Mesendoderm (in vitro differentiated cells): Measurements from ENCODE around the gene CAPZB.

Source experiments
- DNase-seq: peaks from one replicate; pipeline ENCODE4 v3.0.0; 2013
- H2AK5ac ChIP-seq: 2 replicates; pipeline ENCODE4 v1.6.1; 2013; ENCODE audit warnings: low read length, inconsistent platforms
- H2BK120ac ChIP-seq: 2 replicates; pipeline ENCODE4 v1.6.1; 2013; ENCODE audit warnings: low read depth, mild to moderate bottlenecking, low read length, moderate library complexity, mixed read lengths
- H2BK15ac ChIP-seq: replicated peaks from 2 replicates; pipeline ENCODE4 v1.6.1; 2013; ENCODE audit warnings: low read depth, mild to moderate bottlenecking, moderate library complexity
- H2BK5ac ChIP-seq: 2 replicates; pipeline ENCODE4 v1.6.1; 2013; ENCODE audit warnings: low read length, inconsistent platforms
- H3K18ac ChIP-seq: 2 replicates; pipeline ENCODE4 v1.6.1; 2013; ENCODE audit warnings: mild to moderate bottlenecking, low read length, mixed read lengths
- H3K23ac ChIP-seq: one replicate; pipeline ENCODE4 v1.6.1; 2013; ENCODE audit warnings: low read length
- H3K27ac ChIP-seq: 2 replicates; pipeline ENCODE4 v1.5.1; 2013; ENCODE audit warnings: low read depth, mild to moderate bottlenecking, inconsistent platforms, low read length, moderate library complexity
- H3K27me3 ChIP-seq: 2 replicates; pipeline ENCODE4 v1.6.1; 2013; ENCODE audit warnings: low read length, control low read depth, mild to moderate bottlenecking, inconsistent platforms; ENCODE audit not compliant: insufficient read depth, poor library complexity
- H3K36me3 ChIP-seq: 2 replicates; pipeline ENCODE4 v1.6.1; 2013; ENCODE audit warnings: low read length, inconsistent platforms; ENCODE audit not compliant: control insufficient read depth, insufficient read depth
- H3K4ac ChIP-seq: one replicate; pipeline ENCODE4 v1.6.1; 2013; ENCODE audit warnings: low read depth, mild to moderate bottlenecking, low read length, moderate library complexity
- H3K4me1 ChIP-seq: 2 replicates; pipeline ENCODE4 v1.6.1; 2013; ENCODE audit warnings: low read depth, low read length, inconsistent platforms; ENCODE audit not compliant: control insufficient read depth
- H3K4me2 ChIP-seq: 2 replicates; pipeline ENCODE4 v1.6.1; 2013; ENCODE audit warnings: low read length
- H3K4me3 ChIP-seq: 2 replicates; pipeline ENCODE4 v1.5.1; 2013; ENCODE audit warnings: mild to moderate bottlenecking, low read length
- H3K56ac ChIP-seq: one replicate; pipeline ENCODE4 v1.6.1; 2013; ENCODE audit warnings: low read length
- H3K79me1 ChIP-seq: 2 replicates; pipeline ENCODE4 v1.6.1; 2013; ENCODE audit warnings: low read length, inconsistent platforms
- H3K79me2 ChIP-seq: 2 replicates; pipeline ENCODE4 v1.6.1; 2013; ENCODE audit warnings: mild to moderate bottlenecking, low read length; ENCODE audit not compliant: control insufficient read depth, insufficient read depth
- H3K9ac ChIP-seq: 2 replicates; pipeline ENCODE4 v1.6.1; 2013; ENCODE audit warnings: low read length, inconsistent platforms
- H4K5ac ChIP-seq: one replicate; pipeline ENCODE4 v1.6.1; 2013; ENCODE audit warnings: low read length
- H4K8ac ChIP-seq: one replicate; pipeline ENCODE4 v1.6.1; 2013; ENCODE audit warnings: low read depth, mild to moderate bottlenecking, control low read depth, low read length, moderate library complexity
- WGBS: extraction: QIAGEN DNeasy Blood & Tissue Kit; methylation state at CpG from one replicate; pipeline ENCODE4 v1.1.7; 2013; ENCODE audit warnings: low lambda C conversion rate, missing lambda C conversion rate; ENCODE audit not compliant: insufficient coverage; ENCODE audit errors: extremely low coverage; 5-methylcytosine and 5-hydroxymethylcytosine counted together

The CAPZB gene

DNA sequence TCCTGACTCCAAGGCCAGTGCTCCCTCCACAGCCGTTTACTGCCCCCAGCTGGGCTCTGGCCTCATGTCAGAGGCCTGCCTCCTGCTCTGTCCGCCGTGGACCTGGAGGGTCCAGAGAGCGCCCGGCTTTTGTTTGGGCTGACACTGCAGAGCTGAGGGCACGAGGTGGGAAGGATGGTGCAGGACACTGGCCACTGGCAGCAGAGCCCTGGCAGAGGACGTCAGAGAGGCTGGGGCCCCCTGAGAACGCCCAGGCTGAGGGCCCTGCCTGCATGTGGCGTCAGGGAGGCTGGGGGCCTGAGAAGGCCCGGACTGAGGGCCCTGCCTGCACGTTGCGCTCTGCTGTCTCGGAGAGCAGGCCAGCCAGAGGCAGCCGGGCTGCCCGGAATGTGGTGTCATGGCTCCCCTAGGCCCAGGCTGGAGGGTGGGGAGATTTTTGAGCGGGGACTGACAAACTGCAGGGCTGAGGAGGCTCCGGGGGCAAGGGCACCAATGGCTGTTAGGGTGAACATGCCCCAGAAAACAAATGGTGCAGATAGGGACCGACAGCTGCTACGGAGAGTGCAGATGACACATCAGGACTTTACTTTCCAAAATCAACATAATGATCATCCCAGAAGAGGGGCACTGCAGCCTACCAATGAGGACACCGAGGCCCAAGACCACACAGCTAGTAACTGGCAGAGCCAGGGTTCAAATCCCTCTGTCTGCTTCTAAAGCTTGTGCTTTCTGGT is 141.6 kb downstream of the CAPZB start:
- Histone ChIP-seq H2BK120ac (no peak overlapping the region), H3K27me3 (no peaks in the 10 kb centered on the region), H3K9ac (no peak overlapping the region), H3K79me2 (no peaks in the 10 kb centered on the region), H4K8ac (no peak overlapping the region), H2BK5ac (no peak overlapping the region), H4K5ac (no peak overlapping the region), H3K4me3 (no peak overlapping the region), H3K4me1 (peaks cover 2% of the 10 kb centered on the region), H3K4ac (no peak overlapping the region), H3K36me3 (peaks cover 11% of the 10 kb centered on the region), H3K18ac (no peak overlapping the region), H2BK15ac (no peak overlapping the region), H3K27ac (no peak overlapping the region), H2AK5ac (no peak overlapping the region), H3K79me1 (no peaks in the 10 kb centered on the region), H3K4me2 (no peak overlapping the region), H3K56ac (no peak overlapping the region), H3K23ac (no peak overlapping the region)
- DNase-seq = no peak
- WGBS = no CpG with 5 or more reads among the region's 20 CpGs

- WGBS = no CpG with 5 or more reads among the region's 33 CpGs
- no peak overlapping the region for H3K56ac ChIP-seq
- H2BK5ac ChIP-seq = no peak overlapping the region
- no peak overlapping the region for H3K27ac ChIP-seq
- peaks cover 11% of the 10 kb centered on the region for H3K36me3 ChIP-seq
- no peak overlapping the region for H3K4me2 ChIP-seq
- no peak overlapping the region for H3K4me3 ChIP-seq
- no peak overlapping the region for H2AK5ac ChIP-seq
- no peak overlapping the region for H2BK120ac ChIP-seq
- no peak overlapping the region for H2BK15ac ChIP-seq
- H3K9ac ChIP-seq = no peak overlapping the region
- H3K79me1 ChIP-seq = no peaks in the 10 kb centered on the region
- H3K23ac ChIP-seq = no peak overlapping the region
- peaks cover 4% of the 10 kb centered on the region for H3K4me1 ChIP-seq
- no peak overlapping the region for H4K8ac ChIP-seq
- no peak overlapping the region for H3K4ac ChIP-seq
- H3K18ac ChIP-seq = no peak overlapping the region
- no peak overlapping the region for H4K5ac ChIP-seq
- no peak for DNase-seq
- no peaks in the 10 kb centered on the region for H3K79me2 ChIP-seq
- H3K27me3 ChIP-seq = no peaks in the 10 kb centered on the region
Measured at GRCh38 chr1:19342894-19343616, 142.3 kb downstream of the CAPZB start.

- no CpG with 5 or more reads among the region's 27 CpGs for WGBS
- Histone ChIP-seq H3K4me1 (peaks cover 4% of the 10 kb centered on the region), H2BK15ac (no peak overlapping the region), H3K23ac (no peak overlapping the region), H3K9ac (no peak overlapping the region), H3K56ac (no peak overlapping the region), H3K36me3 (peaks cover 11% of the 10 kb centered on the region), H3K4me2 (no peak overlapping the region), H3K27ac (no peak overlapping the region), H3K27me3 (no peaks in the 10 kb centered on the region), H3K4me3 (no peak overlapping the region), H3K79me2 (no peaks in the 10 kb centered on the region), H3K18ac (no peak overlapping the region), H2AK5ac (no peak overlapping the region), H4K8ac (no peak overlapping the region), H4K5ac (no peak overlapping the region), H3K79me1 (no peaks in the 10 kb centered on the region), H2BK5ac (no peak overlapping the region), H3K4ac (no peak overlapping the region), H2BK120ac (no peak overlapping the region)
- DNase-seq = no peak
Measured at GRCh38 chr1:19342062-19342750, 143.1 kb downstream of the CAPZB start.

DNA sequence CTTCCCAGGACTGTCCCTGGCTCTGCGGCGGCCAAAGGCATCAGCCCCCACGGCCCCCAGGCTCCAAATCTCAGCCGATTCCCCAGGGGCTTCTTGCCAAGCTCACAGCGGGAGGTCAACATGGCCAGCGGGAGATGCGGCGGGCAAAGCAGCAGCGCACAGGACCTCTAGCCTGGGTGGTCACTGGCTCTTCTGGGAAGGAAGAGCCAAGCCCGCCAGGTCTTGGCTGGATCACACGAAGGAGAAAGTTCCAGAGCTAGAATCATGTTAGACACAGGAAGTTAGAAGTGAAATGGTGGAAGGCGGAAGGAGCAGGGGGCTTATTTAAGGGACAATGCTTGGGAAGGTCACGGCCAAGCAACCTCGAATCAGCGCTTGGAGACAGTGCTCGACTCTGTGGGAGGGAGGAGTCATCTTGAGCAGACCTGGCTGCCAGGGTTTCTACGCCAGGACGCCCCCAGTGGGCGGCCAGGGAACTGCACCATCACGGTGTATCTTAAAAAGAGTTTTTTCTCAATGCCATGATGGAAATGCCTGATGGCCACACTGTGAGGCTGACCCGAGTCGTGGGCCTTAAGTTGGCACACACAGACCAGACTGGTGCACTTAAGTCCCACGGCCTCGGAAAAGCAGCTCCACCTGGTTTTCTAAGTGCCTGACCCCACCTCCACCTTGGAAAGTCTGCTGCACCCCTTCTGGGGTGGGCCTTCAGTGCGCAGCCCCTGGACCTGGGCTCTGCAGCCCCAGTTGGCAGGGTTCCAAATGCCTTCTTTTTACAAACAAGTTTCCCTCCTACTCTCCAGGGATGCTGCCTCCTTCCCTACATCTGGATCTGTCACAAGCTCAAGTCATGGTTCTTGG is 143.9 kb downstream of the CAPZB start:
- H3K79me1 ChIP-seq = no peaks in the 10 kb centered on the region
- no peak overlapping the region for H2AK5ac ChIP-seq
- no peak overlapping the region for H4K5ac ChIP-seq
- peaks cover 11% of the 10 kb centered on the region for H3K36me3 ChIP-seq
- no peak overlapping the region for H3K4me2 ChIP-seq
- H2BK5ac ChIP-seq = peak overlapping the region; percentile 17
- H3K18ac ChIP-seq = no peak overlapping the region
- H3K23ac ChIP-seq = no peak overlapping the region
- H3K4me3 ChIP-seq = no peak overlapping the region
- no peaks in the 10 kb centered on the region for H3K27me3 ChIP-seq
- WGBS = no CpG with 5 or more reads among the region's 25 CpGs
- no peak overlapping the region for H3K27ac ChIP-seq
- no peak overlapping the region for H3K56ac ChIP-seq
- H3K4me1 ChIP-seq = peaks cover 4% of the 10 kb centered on the region
- no peak overlapping the region for H3K4ac ChIP-seq
- H3K9ac ChIP-seq = no peak overlapping the region
- H3K79me2 ChIP-seq = no peaks in the 10 kb centered on the region
- peak; percentile 92 for DNase-seq
- H4K8ac ChIP-seq = no peak overlapping the region
- H2BK120ac ChIP-seq = no peak overlapping the region
- no peak overlapping the region for H2BK15ac ChIP-seq

- peaks cover 4% of the 10 kb centered on the region for H3K4me1 ChIP-seq
- no peaks in the 10 kb centered on the region for H3K79me2 ChIP-seq
- no peak for DNase-seq
- no CpG with 5 or more reads among the region's 14 CpGs for WGBS
- H3K56ac ChIP-seq = no peak overlapping the region
- no peaks in the 10 kb centered on the region for H3K79me1 ChIP-seq
- H3K9ac ChIP-seq = no peak overlapping the region
- peaks cover 9% of the 10 kb centered on the region for H3K36me3 ChIP-seq
- H2BK15ac ChIP-seq = no peak overlapping the region
- no peaks in the 10 kb centered on the region for H3K27me3 ChIP-seq
- no peak overlapping the region for H2BK5ac ChIP-seq
- no peak overlapping the region for H3K4ac ChIP-seq
- H2BK120ac ChIP-seq = no peak overlapping the region
- no peak overlapping the region for H3K4me2 ChIP-seq
- no peak overlapping the region for H3K18ac ChIP-seq
- H3K23ac ChIP-seq = no peak overlapping the region
- no peak overlapping the region for H3K4me3 ChIP-seq
- H4K8ac ChIP-seq = no peak overlapping the region
- no peak overlapping the region for H3K27ac ChIP-seq
- no peak overlapping the region for H2AK5ac ChIP-seq
- no peak overlapping the region for H4K5ac ChIP-seq
Measured at GRCh38 chr1:19340387-19340937, 144.9 kb downstream of the CAPZB start.
